Measurements from ENCODE around the gene TBC1D8. TPM values are rescaled to one million over a fixed set of nuclear protein-coding genes. Genes with fewer than 3 reads are reported as not detected.

TBC1D8 gene
- total and polyA plus RNA-seq, 2 of the 13 experiments (the other 11 are each of a cell fraction or from before 2014, with no cell fraction given), result 45.1 to 95.4 TPM

DNA sequence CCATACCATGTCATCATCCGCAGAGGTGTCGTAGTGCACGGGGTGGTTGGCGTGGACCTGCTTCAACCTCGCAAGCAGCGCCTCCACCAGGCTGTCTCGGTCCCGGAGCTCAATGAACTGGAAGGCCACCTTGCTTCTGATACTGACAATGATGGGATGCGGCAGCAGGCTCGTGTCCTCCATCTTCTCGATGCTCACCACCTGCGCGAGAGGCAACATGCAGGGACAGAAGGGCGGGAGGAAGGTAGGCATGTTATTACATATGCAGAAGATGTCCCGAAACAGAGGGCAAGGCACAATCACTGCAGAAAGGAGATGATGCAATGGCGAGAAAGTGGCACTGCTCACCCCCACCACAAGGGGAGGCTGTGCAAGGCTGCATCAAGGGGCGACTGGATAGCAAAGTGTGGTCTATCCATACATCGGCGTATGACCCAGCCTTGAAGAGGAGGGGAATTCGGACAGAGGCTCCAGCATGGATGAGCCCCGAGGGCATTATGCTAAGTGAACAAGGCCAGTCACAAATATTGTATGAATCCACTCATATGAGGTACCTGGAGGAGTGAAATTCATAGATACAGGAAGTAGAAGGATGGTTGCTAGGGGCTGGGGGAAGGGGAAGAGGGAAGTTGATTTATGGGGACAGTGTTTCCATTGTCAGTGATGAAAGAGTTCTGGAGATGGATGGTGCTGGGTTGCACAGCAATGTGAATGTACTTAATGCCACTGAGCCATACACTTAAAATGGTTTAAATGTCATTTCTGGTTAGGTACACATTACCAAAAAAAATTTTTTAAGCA lies 112.5 kb downstream of the TBC1D8 start (continued):
- TF ChIP-seq ZNF816 (CRISPR knock-in tag; IDR thresholded peaks at IDR 0.05; ENCODE audit: borderline replicate concordance) (no peak), GFI1 (CRISPR knock-in tag; IDR thresholded peaks at IDR 0.05; ENCODE audit: borderline replicate concordance) (peak; percentile 68; the same call in 1 of the 2 replicates), ETV6 (CRISPR knock-in tag; conservative IDR thresholded peaks at IDR 0.05) (peak; percentile 78; the same call in 1 of the 2 replicates), ZNF274 (CRISPR knock-in tag; IDR thresholded peaks at IDR 0.05) (peak; percentile 38; the same call in 1 of the 2 replicates), BRCA1 (CRISPR knock-in tag; IDR thresholded peaks at IDR 0.05) (no peak), FOXM1 (CRISPR knock-in tag; IDR thresholded peaks at IDR 0.05) (no peak), BCL6 (CRISPR knock-in tag; IDR thresholded peaks at IDR 0.05) (peak; percentile 42; the same call in 1 of the 2 replicates), ZNF331 (CRISPR knock-in tag; IDR thresholded peaks at IDR 0.05) (0 out of 2 replicates have a peak, but pooled peaks have one; percentile 45), ZNF780A (CRISPR knock-in tag; IDR thresholded peaks at IDR 0.05) (no peak), AGO2 (optimal IDR thresholded peaks at IDR 0.05; ENCODE audit: low read depth, low read length) (peak; percentile 57), BRD4 (CRISPR knock-in tag; IDR thresholded peaks at IDR 0.05) (peak; percentile 49; the same call in 1 of the 2 replicates), KLF6 (CRISPR knock-in tag; IDR thresholded peaks at IDR 0.05) (no peak), SP4 (CRISPR knock-in tag; IDR thresholded peaks at IDR 0.05) (0 out of 2 replicates have a peak, but pooled peaks have one; percentile 31), FOXC1 (CRISPR knock-in tag; IDR thresholded peaks at IDR 0.05; ENCODE audit: borderline replicate concordance) (peak; percentile 65), KLF16 (CRISPR knock-in tag; IDR thresholded peaks at IDR 0.05) (0 out of 4 replicates have a peak, but pooled peaks of 1 of the 2 experiments have one; percentile 28), ZNF782 (CRISPR knock-in tag; IDR thresholded peaks at IDR 0.05; ENCODE audit: borderline replicate concordance) (no peak), HIVEP1 (CRISPR knock-in tag; IDR thresholded peaks at IDR 0.05) (peak; percentile 54; the same call in 1 of the 2 replicates), ZFX (CRISPR knock-in tag; IDR thresholded peaks at IDR 0.05; ENCODE audit: low read depth) (no peak), FOXA3 (CRISPR knock-in tag; IDR thresholded peaks at IDR 0.05) (0 out of 2 replicates have a peak, but pooled peaks have one; percentile 30), RELA (CRISPR knock-in tag; IDR thresholded peaks at IDR 0.05) (0 out of 2 replicates have a peak, but pooled peaks have one; percentile 63)
- TF ChIP-seq, protein P1, sequence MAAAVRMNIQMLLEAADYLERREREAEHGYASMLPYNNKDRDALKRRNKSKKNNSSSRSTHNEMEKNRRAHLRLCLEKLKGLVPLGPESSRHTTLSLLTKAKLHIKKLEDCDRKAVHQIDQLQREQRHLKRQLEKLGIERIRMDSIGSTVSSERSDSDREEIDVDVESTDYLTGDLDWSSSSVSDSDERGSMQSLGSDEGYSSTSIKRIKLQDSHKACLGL (CRISPR knock-in tag; IDR thresholded peaks at IDR 0.05), result no peak
- TF ChIP-seq, protein P2, sequence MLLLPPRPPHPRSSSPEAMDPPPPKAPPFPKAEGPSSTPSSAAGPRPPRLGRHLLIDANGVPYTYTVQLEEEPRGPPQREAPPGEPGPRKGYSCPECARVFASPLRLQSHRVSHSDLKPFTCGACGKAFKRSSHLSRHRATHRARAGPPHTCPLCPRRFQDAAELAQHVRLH (CRISPR knock-in tag; IDR thresholded peaks at IDR 0.05; ENCODE audit: borderline replicate concordance, low read depth), result peak; percentile 69; the same call in 1 of the 2 replicates
- TF ChIP-seq, protein P3, sequence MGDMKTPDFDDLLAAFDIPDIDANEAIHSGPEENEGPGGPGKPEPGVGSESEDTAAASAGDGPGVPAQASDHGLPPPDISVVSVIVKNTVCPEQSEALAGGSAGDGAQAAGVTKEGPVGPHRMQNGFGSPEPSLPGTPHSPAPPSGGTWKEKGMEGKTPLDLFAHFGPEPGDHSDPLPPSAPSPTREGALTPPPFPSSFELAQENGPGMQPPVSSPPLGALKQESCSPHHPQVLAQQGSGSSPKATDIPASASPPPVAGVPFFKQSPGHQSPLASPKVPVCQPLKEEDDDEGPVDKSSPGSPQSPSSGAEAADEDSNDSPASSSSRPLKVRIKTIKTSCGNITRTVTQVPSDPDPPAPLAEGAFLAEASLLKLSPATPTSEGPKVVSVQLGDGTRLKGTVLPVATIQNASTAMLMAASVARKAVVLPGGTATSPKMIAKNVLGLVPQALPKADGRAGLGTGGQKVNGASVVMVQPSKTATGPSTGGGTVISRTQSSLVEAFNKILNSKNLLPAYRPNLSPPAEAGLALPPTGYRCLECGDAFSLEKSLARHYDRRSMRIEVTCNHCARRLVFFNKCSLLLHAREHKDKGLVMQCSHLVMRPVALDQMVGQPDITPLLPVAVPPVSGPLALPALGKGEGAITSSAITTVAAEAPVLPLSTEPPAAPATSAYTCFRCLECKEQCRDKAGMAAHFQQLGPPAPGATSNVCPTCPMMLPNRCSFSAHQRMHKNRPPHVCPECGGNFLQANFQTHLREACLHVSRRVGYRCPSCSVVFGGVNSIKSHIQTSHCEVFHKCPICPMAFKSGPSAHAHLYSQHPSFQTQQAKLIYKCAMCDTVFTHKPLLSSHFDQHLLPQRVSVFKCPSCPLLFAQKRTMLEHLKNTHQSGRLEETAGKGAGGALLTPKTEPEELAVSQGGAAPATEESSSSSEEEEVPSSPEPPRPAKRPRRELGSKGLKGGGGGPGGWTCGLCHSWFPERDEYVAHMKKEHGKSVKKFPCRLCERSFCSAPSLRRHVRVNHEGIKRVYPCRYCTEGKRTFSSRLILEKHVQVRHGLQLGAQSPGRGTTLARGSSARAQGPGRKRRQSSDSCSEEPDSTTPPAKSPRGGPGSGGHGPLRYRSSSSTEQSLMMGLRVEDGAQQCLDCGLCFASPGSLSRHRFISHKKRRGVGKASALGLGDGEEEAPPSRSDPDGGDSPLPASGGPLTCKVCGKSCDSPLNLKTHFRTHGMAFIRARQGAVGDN (CRISPR knock-in tag; IDR thresholded peaks at IDR 0.05), result peak; percentile 60
- TF ChIP-seq, protein P4, sequence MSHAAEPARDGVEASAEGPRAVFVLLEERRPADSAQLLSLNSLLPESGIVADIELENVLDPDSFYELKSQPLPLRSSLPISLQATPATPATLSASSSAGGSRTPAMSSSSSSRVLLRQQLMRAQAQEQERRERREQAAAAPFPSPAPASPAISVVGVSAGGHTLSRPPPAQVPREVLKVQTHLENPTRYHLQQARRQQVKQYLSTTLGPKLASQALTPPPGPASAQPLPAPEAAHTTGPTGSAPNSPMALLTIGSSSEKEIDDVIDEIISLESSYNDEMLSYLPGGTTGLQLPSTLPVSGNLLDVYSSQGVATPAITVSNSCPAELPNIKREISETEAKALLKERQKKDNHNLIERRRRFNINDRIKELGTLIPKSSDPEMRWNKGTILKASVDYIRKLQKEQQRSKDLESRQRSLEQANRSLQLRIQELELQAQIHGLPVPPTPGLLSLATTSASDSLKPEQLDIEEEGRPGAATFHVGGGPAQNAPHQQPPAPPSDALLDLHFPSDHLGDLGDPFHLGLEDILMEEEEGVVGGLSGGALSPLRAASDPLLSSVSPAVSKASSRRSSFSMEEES (CRISPR knock-in tag; IDR thresholded peaks at IDR 0.05), result 0 out of 2 replicates have a peak, but pooled peaks have one; percentile 40

All from HepG2 (cell line).